Measurements from ENCODE around the gene TCHP.

The TCHP gene

DNA sequence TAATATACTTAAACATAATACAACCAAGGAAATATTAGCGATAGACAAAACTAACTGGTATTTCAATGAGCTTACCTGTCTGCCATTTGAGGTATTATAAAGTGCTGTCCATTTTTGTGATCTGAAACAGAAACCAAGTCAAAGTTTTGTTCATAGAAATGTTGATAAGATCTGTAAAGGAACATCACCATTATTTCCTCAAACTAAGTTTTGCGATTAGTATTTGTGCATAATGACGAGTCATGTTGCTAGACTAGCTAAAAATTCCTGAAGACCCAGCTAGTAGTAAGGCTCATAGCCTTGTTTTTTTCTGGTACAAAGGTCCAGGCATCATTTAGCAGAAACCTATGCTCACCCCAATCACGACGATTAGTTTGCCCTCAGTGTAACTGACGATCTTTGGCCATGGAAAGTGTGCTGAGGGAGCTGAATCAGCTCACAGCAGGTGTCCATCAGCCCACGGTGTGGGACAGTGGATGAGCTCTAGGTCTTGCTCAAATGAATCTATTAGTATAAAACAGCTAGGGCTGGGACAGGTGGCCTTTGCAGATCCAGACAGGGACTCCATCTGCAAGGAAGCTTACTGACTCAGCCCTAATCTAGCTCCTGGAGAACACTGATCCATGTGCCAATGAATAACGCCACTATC lies 67.4 kb downstream of the TCHP start:
- no peak for DNase-seq

Measured in RPMI8226 (cell line).